ENCODE results near the gene WDR7. TPM values are rescaled to one million over a fixed set of nuclear protein-coding genes. Genes with fewer than 3 reads are reported as not detected.

The WDR7 gene
- total and polyA plus RNA-seq, 10 of the 15 experiments (the other 5 are each of a cell fraction or from before 2014, with no cell fraction given) = 2.8 to 16.5 (median 11.7) TPM

- peak; percentile 93 to 99 for TF ChIP-seq BHLHE40 (IDR thresholded peaks at IDR 0.05; ENCODE audit: borderline replicate concordance in 1 of 2, low read depth in 2 of 2, low read length in 1 of 2)
- peak; percentile 96 for TF ChIP-seq CREM (IDR thresholded peaks at IDR 0.05; ENCODE audit: low read depth)
- peak; percentile 37; the same call in 1 of the 2 replicates for TF ChIP-seq ATF2 (IDR thresholded peaks at IDR 0.05; ENCODE audit: low read length)
- no peak for TF ChIP-seq ZZZ3 (IDR thresholded peaks at IDR 0.05; ENCODE audit: control insufficient read depth, insufficient read length, low read depth)
- no peak for TF ChIP-seq WRNIP1 (IDR thresholded peaks at IDR 0.05; ENCODE audit: borderline replicate concordance, low read depth, low read length)
- no peak for TF ChIP-seq EZH2 (IDR thresholded peaks at IDR 0.05; ENCODE audit: borderline replicate concordance, control insufficient read depth, low read depth, low read length)
- no peak for TF ChIP-seq IRF5 (IDR thresholded peaks at IDR 0.05; ENCODE audit: borderline replicate concordance)
- no peak for TF ChIP-seq LARP7 (IDR thresholded peaks at IDR 0.05)
- no peak for TF ChIP-seq PBX3 (IDR thresholded peaks at IDR 0.05; ENCODE audit: insufficient replicate concordance, low read depth, low read length)
- TF ChIP-seq BRCA1 (IDR thresholded peaks at IDR 0.05; ENCODE audit: low read depth, low read length) = peak; percentile 67
- TF ChIP-seq RAD51 (IDR thresholded peaks at IDR 0.05) = peak; percentile 95
- TF ChIP-seq ZNF622 (IDR thresholded peaks at IDR 0.05) = no peak
- TF ChIP-seq RUNX3 (IDR thresholded peaks at IDR 0.05; ENCODE audit: low read length) = peak; percentile 18; the same call in 1 of the 2 replicates
- TF ChIP-seq, protein P1, sequence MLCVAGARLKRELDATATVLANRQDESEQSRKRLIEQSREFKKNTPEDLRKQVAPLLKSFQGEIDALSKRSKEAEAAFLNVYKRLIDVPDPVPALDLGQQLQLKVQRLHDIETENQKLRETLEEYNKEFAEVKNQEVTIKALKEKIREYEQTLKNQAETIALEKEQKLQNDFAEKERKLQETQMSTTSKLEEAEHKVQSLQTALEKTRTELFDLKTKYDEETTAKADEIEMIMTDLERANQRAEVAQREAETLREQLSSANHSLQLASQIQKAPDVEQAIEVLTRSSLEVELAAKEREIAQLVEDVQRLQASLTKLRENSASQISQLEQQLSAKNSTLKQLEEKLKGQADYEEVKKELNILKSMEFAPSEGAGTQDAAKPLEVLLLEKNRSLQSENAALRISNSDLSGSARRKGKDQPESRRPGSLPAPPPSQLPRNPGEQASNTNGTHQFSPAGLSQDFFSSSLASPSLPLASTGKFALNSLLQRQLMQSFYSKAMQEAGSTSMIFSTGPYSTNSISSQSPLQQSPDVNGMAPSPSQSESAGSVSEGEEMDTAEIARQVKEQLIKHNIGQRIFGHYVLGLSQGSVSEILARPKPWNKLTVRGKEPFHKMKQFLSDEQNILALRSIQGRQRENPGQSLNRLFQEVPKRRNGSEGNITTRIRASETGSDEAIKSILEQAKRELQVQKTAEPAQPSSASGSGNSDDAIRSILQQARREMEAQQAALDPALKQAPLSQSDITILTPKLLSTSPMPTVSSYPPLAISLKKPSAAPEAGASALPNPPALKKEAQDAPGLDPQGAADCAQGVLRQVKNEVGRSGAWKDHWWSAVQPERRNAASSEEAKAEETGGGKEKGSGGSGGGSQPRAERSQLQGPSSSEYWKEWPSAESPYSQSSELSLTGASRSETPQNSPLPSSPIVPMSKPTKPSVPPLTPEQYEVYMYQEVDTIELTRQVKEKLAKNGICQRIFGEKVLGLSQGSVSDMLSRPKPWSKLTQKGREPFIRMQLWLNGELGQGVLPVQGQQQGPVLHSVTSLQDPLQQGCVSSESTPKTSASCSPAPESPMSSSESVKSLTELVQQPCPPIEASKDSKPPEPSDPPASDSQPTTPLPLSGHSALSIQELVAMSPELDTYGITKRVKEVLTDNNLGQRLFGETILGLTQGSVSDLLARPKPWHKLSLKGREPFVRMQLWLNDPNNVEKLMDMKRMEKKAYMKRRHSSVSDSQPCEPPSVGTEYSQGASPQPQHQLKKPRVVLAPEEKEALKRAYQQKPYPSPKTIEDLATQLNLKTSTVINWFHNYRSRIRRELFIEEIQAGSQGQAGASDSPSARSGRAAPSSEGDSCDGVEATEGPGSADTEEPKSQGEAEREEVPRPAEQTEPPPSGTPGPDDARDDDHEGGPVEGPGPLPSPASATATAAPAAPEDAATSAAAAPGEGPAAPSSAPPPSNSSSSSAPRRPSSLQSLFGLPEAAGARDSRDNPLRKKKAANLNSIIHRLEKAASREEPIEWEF (IDR thresholded peaks at IDR 0.05; ENCODE audit: insufficient replicate concordance, low read depth, low read length) = no peak
- no peak for TF ChIP-seq SMC3 (IDR thresholded peaks at IDR 0.05; ENCODE audit: borderline replicate concordance, low read length)
- TF ChIP-seq TCF12 (IDR thresholded peaks at IDR 0.05; ENCODE audit: low read depth, low read length) = peak; percentile 80
- no peak for TF ChIP-seq YBX1 (IDR thresholded peaks at IDR 0.05)
- TF ChIP-seq, protein P2, sequence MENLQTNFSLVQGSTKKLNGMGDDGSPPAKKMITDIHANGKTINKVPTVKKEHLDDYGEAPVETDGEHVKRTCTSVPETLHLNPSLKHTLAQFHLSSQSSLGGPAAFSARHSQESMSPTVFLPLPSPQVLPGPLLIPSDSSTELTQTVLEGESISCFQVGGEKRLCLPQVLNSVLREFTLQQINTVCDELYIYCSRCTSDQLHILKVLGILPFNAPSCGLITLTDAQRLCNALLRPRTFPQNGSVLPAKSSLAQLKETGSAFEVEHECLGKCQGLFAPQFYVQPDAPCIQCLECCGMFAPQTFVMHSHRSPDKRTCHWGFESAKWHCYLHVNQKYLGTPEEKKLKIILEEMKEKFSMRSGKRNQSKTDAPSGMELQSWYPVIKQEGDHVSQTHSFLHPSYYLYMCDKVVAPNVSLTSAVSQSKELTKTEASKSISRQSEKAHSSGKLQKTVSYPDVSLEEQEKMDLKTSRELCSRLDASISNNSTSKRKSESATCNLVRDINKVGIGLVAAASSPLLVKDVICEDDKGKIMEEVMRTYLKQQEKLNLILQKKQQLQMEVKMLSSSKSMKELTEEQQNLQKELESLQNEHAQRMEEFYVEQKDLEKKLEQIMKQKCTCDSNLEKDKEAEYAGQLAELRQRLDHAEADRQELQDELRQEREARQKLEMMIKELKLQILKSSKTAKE (IDR thresholded peaks at IDR 0.05; ENCODE audit: low read depth, poor library complexity, severe bottlenecking) = peak; percentile 43
These were observed 12.7 kb upstream of the WDR7 start, which contains the start of gene TXNL1 (continued) for GRCh38 chr18:56638232-56639103.
